Muscle layer of colon (tissue), 2 donors: ENCODE results near the gene PLEKHG5.

Source experiments
- H3K27ac ChIP-seq: one replicate; pipeline ENCODE4 v1.7.0; 2013; ENCODE audit warnings: low read depth, mild to moderate bottlenecking, low read length, moderate library complexity
- H3K27me3 ChIP-seq, 2 donors: one replicate each; pipeline ENCODE4 v1.7.0; 2013; ENCODE audit warnings: low read length in 2 of 2, mild to moderate bottlenecking in 2 of 2; ENCODE audit not compliant: insufficient read depth in 2 of 2, control insufficient read depth in 1 of 2
- H3K36me3 ChIP-seq: one replicate; pipeline ENCODE4 v1.7.0; 2013; ENCODE audit warnings: mild to moderate bottlenecking, low read length; ENCODE audit not compliant: insufficient read depth
- H3K4me1 ChIP-seq: one replicate; pipeline ENCODE4 v1.7.0; 2013; ENCODE audit warnings: mild to moderate bottlenecking, low read length; ENCODE audit not compliant: insufficient read depth
- H3K4me3 ChIP-seq, 2 donors: one replicate each; pipeline ENCODE4 v1.7.0; 2013; ENCODE audit warnings: low read length in 2 of 2, low read depth in 1 of 2, mild to moderate bottlenecking in 1 of 2, moderate library complexity in 1 of 2
- H3K9ac ChIP-seq: one replicate; pipeline ENCODE4 v1.7.0; 2013; ENCODE audit warnings: low read length
- H3K9me3 ChIP-seq: one replicate; pipeline ENCODE4 v1.7.0; 2013; ENCODE audit warnings: mild to moderate bottlenecking, low read length
- donor health status: abdominal sarcoma.
- donor health status: Adenocarcinoma of cecum.

Gene PLEKHG5

DNA sequence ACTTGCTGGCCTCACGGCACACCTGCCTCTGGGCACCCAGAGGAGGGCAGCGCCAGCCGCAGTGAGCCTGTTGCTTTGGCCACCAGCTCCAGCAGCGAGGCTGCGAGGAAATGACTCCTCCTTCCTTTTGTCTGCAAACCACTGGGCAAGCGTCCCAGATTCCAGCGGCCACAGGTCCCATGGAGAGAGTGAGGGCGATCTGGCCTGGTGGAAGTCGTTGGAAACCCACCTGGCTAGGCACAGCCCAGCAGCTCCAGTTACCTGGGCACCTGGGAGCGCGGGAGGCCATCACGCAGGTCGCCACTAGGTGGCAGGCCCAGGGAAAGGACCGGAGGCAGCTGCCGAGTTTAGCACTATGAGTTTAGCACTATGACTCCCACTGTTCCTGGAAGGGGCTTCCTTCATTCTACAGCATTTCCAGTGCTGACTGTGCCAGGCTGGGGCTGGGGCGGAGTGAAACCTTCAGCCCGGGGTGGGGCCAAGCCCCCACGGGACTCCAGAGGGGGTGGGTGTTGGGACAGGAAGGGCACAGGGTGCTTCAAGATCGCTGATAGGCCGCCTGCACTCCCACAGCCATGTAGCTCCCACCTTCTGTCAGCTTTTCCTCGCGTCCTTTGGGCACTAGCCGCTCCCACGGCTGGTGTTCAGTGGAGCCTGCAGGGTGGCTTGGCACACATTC, 68.0 kb downstream of the PLEKHG5 start:
- Histone ChIP-seq H3K4me1 (peaks cover 5% of the 10 kb centered on the region), H3K36me3 (no peaks in the 10 kb centered on the region), H3K27ac (no peak overlapping the region), H3K9ac (no peak overlapping the region), H3K4me3 (no peak overlapping the region), H3K27me3 (peaks cover 52 to 85% of the 10 kb centered on the region in 2 donors), H3K9me3 (no peaks in the 10 kb centered on the region)

DNA sequence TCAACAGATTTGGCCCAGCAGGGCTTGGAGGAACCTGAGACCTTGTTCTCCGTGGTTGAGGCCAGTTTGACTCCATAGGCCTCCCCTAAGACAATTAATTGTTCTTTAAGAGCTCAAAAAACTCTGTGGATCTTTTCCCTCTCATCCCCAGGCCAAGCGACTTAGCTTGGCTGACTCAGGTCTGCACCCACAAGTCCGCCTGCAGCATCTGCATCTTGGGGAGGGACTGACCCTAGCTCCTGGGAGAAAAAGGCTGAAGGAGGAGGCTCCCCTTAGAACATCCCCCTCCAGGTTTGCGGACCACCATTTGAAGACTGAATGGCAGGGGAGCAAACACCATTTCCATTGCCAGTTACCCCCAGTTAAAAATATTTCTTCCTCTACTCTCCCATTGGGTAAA, 70.2 kb downstream of the PLEKHG5 start:
- Histone ChIP-seq H3K9me3 (no peaks in the 10 kb centered on the region), H3K27ac (no peak overlapping the region), H3K27me3 (peaks cover 55 to 90% of the 10 kb centered on the region in 2 donors), H3K36me3 (no peaks in the 10 kb centered on the region), H3K4me3 (no peak overlapping the region), H3K9ac (no peak overlapping the region), H3K4me1 (peaks cover 5% of the 10 kb centered on the region)

DNA sequence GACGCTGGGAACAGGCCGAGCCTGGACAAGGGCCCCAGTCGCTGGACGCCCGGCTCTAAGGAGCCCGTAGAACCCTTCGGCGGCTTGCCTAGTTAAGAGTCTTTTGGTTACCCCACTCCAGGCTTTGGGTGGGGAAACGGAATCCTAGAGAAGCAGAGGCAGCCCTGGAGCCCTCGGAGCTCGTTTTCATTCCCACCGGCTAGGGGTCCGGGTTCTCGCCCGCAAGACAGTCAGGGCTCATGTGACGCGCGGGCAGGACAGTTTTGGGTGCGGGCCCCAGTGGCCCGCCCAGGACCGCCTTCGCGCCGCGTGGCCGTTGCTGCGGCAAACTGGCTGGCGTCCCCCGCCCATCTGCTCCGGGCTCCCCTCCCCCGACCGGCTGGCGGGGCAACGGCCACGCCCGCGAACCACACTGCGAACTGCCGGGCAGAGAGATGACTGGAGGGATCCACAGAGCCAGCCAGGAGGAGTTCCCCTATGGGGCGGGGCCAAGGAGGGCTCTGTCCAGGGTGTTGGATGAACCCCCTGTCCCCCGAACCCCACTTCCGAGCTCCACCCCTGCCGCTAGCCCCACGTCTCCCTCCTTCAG, 70.9 kb downstream of the PLEKHG5 start:
- peaks cover 5% of the 10 kb centered on the region for H3K4me1 ChIP-seq
- no peak overlapping the region for H3K9ac ChIP-seq
- no peak overlapping the region for H3K4me3 ChIP-seq
- H3K27ac ChIP-seq, result no peak overlapping the region
- no peaks in the 10 kb centered on the region for H3K9me3 ChIP-seq
- no peaks in the 10 kb centered on the region for H3K36me3 ChIP-seq
- H3K27me3 ChIP-seq, result peaks cover 49 to 90% of the 10 kb centered on the region in 2 donors

DNA sequence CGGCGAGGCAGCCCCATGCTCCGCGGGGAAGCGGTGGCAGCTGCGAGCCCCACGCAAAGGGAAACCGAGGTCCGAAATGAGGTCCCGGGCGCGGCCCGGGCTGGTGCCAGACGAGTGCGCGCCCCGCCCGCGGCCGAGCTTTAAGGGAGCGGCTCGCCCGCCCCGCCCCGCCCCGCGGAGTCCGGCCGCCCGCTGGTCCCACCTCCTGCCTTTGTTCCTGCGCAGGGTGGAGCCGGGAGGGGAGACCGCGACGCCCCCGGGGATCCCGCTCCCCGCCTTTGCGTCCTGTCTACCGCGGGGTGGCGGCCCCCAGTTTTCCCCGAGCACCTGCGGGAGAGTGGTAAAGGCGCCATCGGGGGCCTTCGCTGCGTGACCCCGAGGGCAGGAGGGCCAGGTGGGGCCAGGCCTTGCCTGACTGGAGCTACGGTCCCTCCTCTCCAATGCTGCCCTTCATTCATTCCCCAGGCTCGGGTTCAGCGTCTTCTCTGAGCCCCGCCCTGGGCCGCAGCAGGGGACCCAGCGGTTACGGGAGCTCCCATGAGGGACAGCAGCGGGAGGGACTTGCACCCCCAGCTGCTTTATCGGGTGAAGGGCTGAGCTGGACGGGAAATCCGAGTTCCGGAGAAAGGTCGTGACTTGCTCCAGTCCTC, 71.5 kb downstream of the PLEKHG5 start, which contains the start of gene HES2:
Gene HES2 (minus strand): TSS at position 116 of the 650 bp plus-strand sequence. CDS start 99 bp downstream, at position 17.
- Histone ChIP-seq H3K4me3 (peak within 1 kb of the TSS in 1 of 2 donors; percentile 47), H3K4me1 (peaks cover 5% of the 10 kb centered on the region), H3K9me3 (no peaks in the 10 kb centered on the region), H3K36me3 (no peaks in the 10 kb centered on the region), H3K27ac (no peak within 1 kb of the TSS), H3K9ac (no peak within 1 kb of the TSS), H3K27me3 (peaks cover 50 to 90% of the 10 kb centered on the region in 2 donors)

DNA sequence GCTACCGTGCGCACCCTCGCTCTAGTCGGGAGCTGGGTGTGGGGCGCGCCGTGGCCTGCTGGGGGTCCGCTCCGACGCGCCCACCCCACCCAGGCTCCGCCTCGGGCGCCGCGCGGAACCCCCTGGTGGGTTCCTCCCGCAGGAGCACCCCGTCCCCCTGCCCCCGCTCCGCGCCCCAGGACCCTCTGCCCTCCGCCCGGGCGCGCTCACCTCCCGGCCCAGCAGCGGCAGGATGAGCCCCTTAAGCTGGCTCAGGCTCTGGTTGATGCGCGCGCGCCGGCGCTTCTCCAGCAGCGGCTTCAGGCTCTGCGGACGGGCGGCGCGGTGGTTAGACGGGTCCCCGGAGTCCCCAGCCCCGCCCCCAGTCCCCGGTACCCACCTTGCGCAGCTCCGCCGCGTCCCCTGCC, 72.1 kb downstream of the PLEKHG5 start:
- no peaks in the 10 kb centered on the region for H3K9me3 ChIP-seq
- H3K4me3 ChIP-seq, result peak overlapping the region in 1 of 2 donors; percentile 47
- H3K9ac ChIP-seq, result no peak overlapping the region
- H3K4me1 ChIP-seq, result peaks cover 5% of the 10 kb centered on the region
- H3K27me3 ChIP-seq, result peaks cover 55 to 92% of the 10 kb centered on the region in 2 donors
- H3K36me3 ChIP-seq, result no peaks in the 10 kb centered on the region
- H3K27ac ChIP-seq, result no peak overlapping the region

DNA sequence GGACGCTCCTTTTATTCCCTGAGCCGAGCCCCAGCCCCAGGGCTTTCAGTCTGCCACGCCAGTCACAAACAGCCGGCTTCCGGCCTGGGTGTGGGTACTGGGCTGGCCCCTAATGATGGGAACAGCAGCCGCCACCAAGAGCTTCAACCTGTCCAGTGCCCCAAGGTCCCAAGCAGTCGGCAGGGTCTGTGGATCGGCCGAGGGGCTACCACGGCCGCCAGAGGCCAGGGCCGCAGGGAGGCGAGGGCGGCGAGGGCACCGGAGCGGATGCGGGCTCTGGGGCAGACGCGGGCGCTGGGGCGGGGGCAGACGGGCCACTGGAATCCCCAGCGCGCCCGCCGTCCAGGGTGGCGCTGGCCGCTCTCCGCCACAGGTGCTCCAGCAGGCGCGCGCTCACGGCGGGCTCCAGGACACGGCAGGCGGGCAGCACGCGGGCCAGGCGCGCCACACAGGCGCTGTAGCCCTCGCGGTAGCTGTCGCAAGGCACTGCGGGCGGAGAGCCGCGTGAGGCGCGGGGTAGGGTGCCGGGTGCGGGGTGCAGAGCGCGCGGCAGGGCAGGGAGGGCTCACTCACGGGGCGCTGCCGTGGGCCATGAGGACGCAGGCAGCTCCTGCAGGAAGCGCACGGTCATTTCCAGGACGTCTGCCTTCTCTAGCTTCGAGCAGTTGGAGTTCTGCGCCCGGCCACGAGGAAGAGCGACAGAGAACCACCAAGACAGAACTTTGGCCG, 72.6 kb downstream of the PLEKHG5 start:
- Histone ChIP-seq H3K4me3 (no peak overlapping the region), H3K36me3 (no peaks in the 10 kb centered on the region), H3K27me3 (peaks cover 53 to 91% of the 10 kb centered on the region in 2 donors), H3K27ac (no peak overlapping the region), H3K9me3 (no peaks in the 10 kb centered on the region), H3K9ac (no peak overlapping the region), H3K4me1 (peaks cover 5% of the 10 kb centered on the region)

DNA sequence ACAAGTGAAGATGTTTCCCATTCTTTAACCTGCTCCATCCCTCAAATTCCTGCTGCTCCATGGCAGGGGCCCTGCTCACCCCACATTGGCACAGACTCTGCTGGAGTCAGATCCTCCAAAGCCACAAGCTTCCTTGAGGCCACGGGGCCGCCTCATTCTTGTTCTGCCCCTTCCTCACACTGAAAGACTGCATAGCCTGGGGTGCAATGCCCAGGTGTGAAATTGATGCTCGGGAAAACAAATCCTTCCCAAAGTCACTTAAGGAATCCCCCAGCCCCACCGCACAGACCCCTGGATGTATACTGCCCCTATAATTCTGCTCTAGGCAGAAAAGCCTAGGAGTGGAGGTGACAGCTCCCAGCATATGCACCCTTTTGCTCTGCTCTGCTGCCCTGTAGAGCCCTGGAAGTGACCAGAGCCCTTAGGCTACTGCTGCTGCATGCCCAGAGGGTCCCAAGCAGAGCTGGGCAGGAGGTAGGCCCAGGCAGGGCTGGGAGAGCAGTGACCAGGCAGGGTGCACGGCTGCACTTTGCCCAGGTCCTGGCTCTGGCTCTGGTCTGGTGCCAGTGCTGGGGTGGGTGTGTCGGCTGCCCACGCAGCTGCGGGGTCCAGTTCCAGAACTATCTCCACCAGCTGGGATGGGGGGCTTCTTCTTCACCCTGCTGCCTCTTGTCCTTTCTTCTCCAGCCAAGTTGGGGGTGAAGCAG, 73.4 kb downstream of the PLEKHG5 start:
- Histone ChIP-seq H3K4me1 (peaks cover 5% of the 10 kb centered on the region), H3K27me3 (peaks cover 47 to 84% of the 10 kb centered on the region in 2 donors), H3K27ac (no peak overlapping the region), H3K36me3 (no peaks in the 10 kb centered on the region), H3K9ac (no peak overlapping the region), H3K4me3 (no peak overlapping the region), H3K9me3 (no peaks in the 10 kb centered on the region)
